Subcutaneous adipose tissue (tissue), 4 donors: ENCODE results near the gene COL24A1. TPM values are rescaled to one million over a fixed set of nuclear protein-coding genes. Genes with fewer than 3 reads are reported as not detected.

Source experiments
- total RNA-seq, 4 donors: library from RNA; depleted of rRNA; stranded (reverse); fragments of >200 nt; gene quantifications; one replicate each; pipeline ENCODE4 v1.1.0, GENCODE V29; 2016
- TF ChIP-seq, protein P1 (sequence below): fragments of 450-650 bp; IDR thresholded peaks from one replicate; pipeline ENCODE4 v1.5.1; 2016; ENCODE audit warnings: low read depth, mild to moderate bottlenecking, control low read depth, antibody characterized with exemption, moderate library complexity

COL24A1 gene
- total RNA-seq, 4 donors from 2014 or later, result 0.16 to 2.9 (median 1.3) TPM

GRCh38 chr1:85884372-85885035, 272.1 kb downstream of the COL24A1 start:
- TF ChIP-seq, protein P1, sequence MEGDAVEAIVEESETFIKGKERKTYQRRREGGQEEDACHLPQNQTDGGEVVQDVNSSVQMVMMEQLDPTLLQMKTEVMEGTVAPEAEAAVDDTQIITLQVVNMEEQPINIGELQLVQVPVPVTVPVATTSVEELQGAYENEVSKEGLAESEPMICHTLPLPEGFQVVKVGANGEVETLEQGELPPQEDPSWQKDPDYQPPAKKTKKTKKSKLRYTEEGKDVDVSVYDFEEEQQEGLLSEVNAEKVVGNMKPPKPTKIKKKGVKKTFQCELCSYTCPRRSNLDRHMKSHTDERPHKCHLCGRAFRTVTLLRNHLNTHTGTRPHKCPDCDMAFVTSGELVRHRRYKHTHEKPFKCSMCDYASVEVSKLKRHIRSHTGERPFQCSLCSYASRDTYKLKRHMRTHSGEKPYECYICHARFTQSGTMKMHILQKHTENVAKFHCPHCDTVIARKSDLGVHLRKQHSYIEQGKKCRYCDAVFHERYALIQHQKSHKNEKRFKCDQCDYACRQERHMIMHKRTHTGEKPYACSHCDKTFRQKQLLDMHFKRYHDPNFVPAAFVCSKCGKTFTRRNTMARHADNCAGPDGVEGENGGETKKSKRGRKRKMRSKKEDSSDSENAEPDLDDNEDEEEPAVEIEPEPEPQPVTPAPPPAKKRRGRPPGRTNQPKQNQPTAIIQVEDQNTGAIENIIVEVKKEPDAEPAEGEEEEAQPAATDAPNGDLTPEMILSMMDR, result no peak

DNA sequence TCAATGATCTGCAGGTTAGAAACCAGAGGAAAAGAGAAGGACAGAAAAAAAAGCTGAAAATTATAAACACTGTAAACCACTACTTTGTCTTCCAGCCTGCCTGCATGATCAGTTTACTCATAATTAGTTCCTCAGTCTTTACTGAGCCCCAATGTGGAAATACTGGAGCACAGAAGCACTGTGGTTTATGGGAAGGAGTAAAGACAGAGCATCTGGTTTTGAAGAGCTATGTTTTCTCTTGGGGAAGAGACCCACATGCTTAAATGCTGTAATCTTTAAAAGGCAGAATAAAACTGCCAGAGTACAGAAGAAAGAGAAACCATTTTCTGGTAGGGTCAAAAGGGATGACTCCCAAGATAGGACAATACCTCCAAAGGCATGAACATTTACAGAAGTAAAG, 289.4 kb downstream of the COL24A1 start:
- TF ChIP-seq, protein P1, result no peak

DNA sequence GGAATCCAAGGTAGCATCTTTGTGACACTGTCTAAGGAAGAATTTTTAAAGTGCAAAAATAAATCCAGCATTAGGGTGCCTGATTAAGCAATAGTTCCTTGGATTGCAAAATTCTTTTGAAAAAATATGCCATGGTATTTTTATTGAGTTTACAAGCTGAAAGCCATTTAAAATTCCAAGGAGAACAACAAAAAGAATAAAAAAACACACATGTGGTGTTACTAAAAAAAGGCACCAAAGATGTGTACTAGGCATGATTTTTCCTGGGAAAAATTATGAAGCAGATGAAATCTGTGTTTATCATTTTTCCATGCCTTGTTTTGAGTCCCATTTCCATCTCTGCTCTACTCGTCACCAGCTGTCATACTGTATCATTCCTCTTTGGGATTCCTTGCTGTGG, 291.4 kb downstream of the COL24A1 start:
- TF ChIP-seq, protein P1, result no peak

DNA sequence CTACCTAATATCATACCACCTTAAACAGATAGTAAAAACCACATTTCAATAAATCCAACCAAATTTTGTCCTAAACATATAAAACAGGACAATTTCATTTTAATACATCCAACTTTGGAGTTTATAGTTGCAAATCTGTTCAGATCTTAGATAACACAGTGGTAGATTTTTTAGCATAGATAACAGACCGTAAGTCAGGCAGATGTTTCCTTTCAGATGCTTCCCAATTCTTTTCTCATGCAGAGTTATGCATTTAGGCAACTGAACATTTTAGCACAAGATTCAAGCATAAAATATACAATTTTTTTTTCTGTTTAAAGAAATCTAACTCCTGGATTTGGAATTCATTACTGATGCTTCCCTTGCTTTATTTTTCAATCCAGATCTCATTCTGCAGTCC, 291.8 kb downstream of the COL24A1 start:
- TF ChIP-seq, protein P1, result no peak

GRCh38 chr1:85862456-85862855, 294.1 kb downstream of the COL24A1 start:
- TF ChIP-seq, protein P1, result no peak

DNA sequence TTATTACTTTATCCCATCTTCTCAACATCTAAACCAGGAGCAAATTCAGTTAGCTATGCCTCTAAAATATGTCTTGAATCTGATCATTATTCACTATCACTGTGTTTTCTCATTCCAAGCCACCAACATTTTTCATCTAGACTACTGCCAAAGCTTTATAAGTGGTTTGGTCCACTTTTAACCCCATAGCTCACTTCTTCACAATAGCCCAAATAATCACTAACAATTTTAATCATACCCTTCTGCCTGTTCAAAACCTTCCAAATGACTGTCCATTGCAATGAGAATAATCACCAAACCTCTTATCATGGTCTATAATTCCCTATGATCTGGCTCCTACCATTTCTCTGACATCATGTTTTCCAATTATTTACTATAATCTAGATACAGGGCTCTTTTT, 298.6 kb downstream of the COL24A1 start:
- TF ChIP-seq, protein P1, result no peak

GRCh38 chr1:85850238-85850637, 306.3 kb downstream of the COL24A1 start:
- TF ChIP-seq, protein P1, result no peak
